Type B pancreatic cell (in vitro differentiated cells): Measurements from ENCODE around the gene AP3D1. TPM values are rescaled to one million over a fixed set of nuclear protein-coding genes. Genes with fewer than 3 reads are reported as not detected.

Experiments
- DNase-seq: peaks from one replicate; pipeline ENCODE4 v3.0.0; 2021; ENCODE audit warnings: mixed read lengths; ENCODE audit not compliant: unreplicated experiment; ENCODE audit errors: extremely low spot score
- H3K27ac Mint-ChIP-seq: 2 replicates; pipeline ENCODE4 v1.8.0; 2021; ENCODE audit warnings: mild to moderate bottlenecking, mixed read lengths
- H3K27me3 Mint-ChIP-seq: 2 replicates; pipeline ENCODE4 v1.8.0; 2021; ENCODE audit warnings: mixed read lengths
- H3K36me3 Mint-ChIP-seq: 2 replicates; pipeline ENCODE4 v1.8.0; 2021; ENCODE audit warnings: mixed read lengths
- H3K4me1 Mint-ChIP-seq: one replicate; pipeline ENCODE4 v1.8.0; 2021; ENCODE audit warnings: mixed read lengths; ENCODE audit not compliant: unreplicated experiment
- H3K4me3 Mint-ChIP-seq: 2 replicates; pipeline ENCODE4 v1.8.0; 2021; ENCODE audit warnings: mild to moderate bottlenecking, mixed read lengths
- H3K9me3 Mint-ChIP-seq: 2 replicates; pipeline ENCODE4 v1.8.0; 2021; ENCODE audit warnings: mixed read lengths
- total RNA-seq: library from RNA; stranded (reverse); gene quantifications from 2 replicates; pipeline ENCODE4 v1.2.1, GENCODE V29; 2021; ENCODE audit warnings: low replicate concordance
- TF ChIP-seq, protein P1 (sequence below): fragments of 200-600 bp; sonication (generic); conservative IDR thresholded peaks from 2 replicates; pipeline ENCODE4 v1.5.0; 2021; ENCODE audit warnings: antibody characterized with exemption, mild to moderate bottlenecking

The AP3D1 gene
- total RNA-seq, 1 donor from 2014 or later: 127 TPM

- peak overlapping the region; percentile 55 for H3K27ac Mint-ChIP-seq
- TF ChIP-seq, protein P1, sequence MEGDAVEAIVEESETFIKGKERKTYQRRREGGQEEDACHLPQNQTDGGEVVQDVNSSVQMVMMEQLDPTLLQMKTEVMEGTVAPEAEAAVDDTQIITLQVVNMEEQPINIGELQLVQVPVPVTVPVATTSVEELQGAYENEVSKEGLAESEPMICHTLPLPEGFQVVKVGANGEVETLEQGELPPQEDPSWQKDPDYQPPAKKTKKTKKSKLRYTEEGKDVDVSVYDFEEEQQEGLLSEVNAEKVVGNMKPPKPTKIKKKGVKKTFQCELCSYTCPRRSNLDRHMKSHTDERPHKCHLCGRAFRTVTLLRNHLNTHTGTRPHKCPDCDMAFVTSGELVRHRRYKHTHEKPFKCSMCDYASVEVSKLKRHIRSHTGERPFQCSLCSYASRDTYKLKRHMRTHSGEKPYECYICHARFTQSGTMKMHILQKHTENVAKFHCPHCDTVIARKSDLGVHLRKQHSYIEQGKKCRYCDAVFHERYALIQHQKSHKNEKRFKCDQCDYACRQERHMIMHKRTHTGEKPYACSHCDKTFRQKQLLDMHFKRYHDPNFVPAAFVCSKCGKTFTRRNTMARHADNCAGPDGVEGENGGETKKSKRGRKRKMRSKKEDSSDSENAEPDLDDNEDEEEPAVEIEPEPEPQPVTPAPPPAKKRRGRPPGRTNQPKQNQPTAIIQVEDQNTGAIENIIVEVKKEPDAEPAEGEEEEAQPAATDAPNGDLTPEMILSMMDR: no peak
These were observed 28.7 kb upstream of the AP3D1 start for GRCh38 chr19:2180114-2180513.

GRCh38 chr19:2179095-2179494 is 27.7 kb upstream of the AP3D1 start:
- Mint-ChIP-seq H3K27ac (no peak overlapping the region), H3K4me3 (no peak overlapping the region), H3K4me1 (peaks cover 2% of the 10 kb centered on the region), H3K9me3 (no peaks in the 10 kb centered on the region), H3K27me3 (no peaks in the 10 kb centered on the region), H3K36me3 (peaks cover 2% of the 10 kb centered on the region)
- no peak for DNase-seq
- TF ChIP-seq, protein P1: no peak

More at GRCh38 chr19:2180114-2180513, 28.7 kb upstream of the AP3D1 start:
- no peak for DNase-seq
- Mint-ChIP-seq H3K27me3 (no peaks in the 10 kb centered on the region), H3K36me3 (no peaks in the 10 kb centered on the region), H3K9me3 (no peaks in the 10 kb centered on the region), H3K4me1 (no peaks in the 10 kb centered on the region), H3K4me3 (no peak overlapping the region)

DNA sequence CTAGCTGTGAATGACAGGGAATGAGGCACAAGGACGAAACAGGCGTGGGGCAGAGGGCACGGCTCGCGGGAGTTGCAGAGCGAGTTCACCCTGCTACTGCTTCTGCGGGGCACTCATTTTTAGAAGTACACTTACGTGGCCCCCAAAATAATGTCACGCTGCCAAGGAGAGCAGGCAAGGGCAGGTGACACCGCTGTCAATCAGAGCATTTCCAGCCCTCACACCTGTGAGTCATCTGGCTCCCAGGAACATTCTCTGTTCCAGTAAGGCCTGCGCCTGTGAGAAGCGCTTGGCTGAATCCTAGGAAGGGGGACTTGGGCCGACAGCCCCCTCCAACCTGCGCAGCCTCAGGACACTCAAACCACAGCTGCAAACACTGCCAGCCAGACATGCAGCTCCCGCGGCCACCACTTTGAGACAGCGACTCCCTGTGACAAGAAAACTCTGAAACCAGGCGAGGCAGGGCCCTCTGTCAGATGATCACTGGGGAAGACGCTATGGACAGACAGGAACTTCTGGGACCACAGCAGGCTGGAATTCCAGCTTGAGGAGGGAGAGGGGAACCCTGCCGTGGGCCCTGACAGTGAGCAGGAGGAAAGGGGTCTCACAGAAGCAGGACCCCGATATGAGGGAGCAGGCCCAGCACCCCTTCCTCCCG is 25.1 kb upstream of the AP3D1 start:
- no peak for DNase-seq
- peaks cover 4% of the 10 kb centered on the region for H3K36me3 Mint-ChIP-seq
- H3K4me1 Mint-ChIP-seq: peaks cover 12% of the 10 kb centered on the region
- TF ChIP-seq, protein P1: no peak
- no peaks in the 10 kb centered on the region for H3K9me3 Mint-ChIP-seq
- no peak overlapping the region for H3K4me3 Mint-ChIP-seq
- H3K27me3 Mint-ChIP-seq: no peaks in the 10 kb centered on the region
- peak overlapping the region; percentile 72 for H3K27ac Mint-ChIP-seq

GRCh38 chr19:2175742-2176141 is 24.4 kb upstream of the AP3D1 start:
- Mint-ChIP-seq H3K4me3 (no peak overlapping the region), H3K4me1 (peaks cover 13% of the 10 kb centered on the region), H3K27me3 (no peaks in the 10 kb centered on the region), H3K27ac (peak overlapping the region; percentile 72), H3K36me3 (peaks cover 4% of the 10 kb centered on the region), H3K9me3 (no peaks in the 10 kb centered on the region)
- TF ChIP-seq, protein P1: no peak
- DNase-seq: no peak

DNA sequence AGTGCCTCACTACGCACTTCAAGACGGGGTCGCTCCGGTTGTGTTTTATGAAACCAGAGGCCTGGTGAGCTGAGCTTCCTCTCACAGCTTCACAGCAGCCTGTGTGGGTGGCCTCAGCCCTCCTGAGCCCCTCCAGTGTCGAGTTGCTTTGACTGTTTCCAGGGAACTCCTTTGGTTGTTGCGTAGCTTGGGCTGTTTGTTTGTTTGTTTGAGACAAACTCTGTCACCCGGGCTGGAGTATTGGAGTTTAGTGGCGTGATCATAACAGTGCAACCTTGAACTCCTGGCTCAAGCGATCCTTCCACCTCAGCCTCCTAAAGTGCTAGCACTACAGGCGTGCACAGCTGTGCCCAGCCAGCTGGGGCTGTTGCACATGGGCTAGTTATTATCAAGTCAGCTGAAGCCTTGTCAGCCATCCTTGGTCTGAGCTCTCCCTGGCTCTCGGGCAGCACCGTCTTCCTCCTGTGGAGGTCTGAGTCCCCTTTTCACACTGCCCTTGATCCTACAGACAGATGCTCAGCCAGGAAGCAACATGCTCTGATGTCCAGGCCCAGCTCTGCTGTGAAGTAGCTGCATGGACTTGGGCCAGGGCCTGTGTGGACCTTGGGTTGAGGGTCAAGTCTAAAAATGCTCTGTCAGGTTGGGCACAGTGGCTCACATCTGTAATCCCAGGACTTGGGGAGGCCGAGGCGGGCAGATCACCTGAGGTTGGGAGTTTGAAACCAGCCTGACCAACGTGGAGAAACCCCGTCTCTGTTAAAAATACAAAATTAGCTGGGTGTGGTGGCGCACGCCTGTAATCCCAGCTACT is 22.6 kb upstream of the AP3D1 start:
- Mint-ChIP-seq H3K9me3 (no peaks in the 10 kb centered on the region), H3K36me3 (peaks cover 4% of the 10 kb centered on the region), H3K4me3 (peak overlapping the region; percentile 52), H3K27me3 (no peaks in the 10 kb centered on the region), H3K27ac (peak overlapping the region; percentile 58), H3K4me1 (peaks cover 25% of the 10 kb centered on the region)
- TF ChIP-seq, protein P1: no peak
- no peak for DNase-seq
